ENCODE measurements around the gene SSC5D. TPM values are rescaled to one million over a fixed set of nuclear protein-coding genes. Genes with fewer than 3 reads are reported as not detected.

The SSC5D gene
- total and polyA plus RNA-seq, 9 of the 15 experiments (the other 6 are each of a cell fraction or from before 2014, with no cell fraction given) = 0.04 to 0.71 (median 0.14) TPM; not detected in 2

- TF ChIP-seq MBD2 (IDR thresholded peaks at IDR 0.05; ENCODE audit: borderline replicate concordance, low read depth) (peak; percentile 98), MLX (CRISPR knock-in tag; conservative IDR thresholded peaks at IDR 0.05) (no peak), SAP30 (IDR thresholded peaks at IDR 0.05; ENCODE audit: borderline replicate concordance, insufficient read depth, low read depth, low read length, poor library complexity, severe bottlenecking) (peak; percentile 67), YBX1 (IDR thresholded peaks at IDR 0.05) (no peak), SMAD2 (IDR thresholded peaks at IDR 0.05; ENCODE audit: low read depth, low read length) (no peak), DDX20 (tag; IDR thresholded peaks at IDR 0.05; ENCODE audit: low read depth) (no peak), DPF2 (IDR thresholded peaks at IDR 0.05) (peak; percentile 37; the same call in 1 of the 2 replicates), SP2 (IDR thresholded peaks at IDR 0.05; ENCODE audit: extremely low read depth, low read depth, low read length, poor library complexity, severe bottlenecking) (peak; percentile 79), CBX5 (IDR thresholded peaks at IDR 0.05; ENCODE audit: borderline replicate concordance, low read depth) (no peak), PURB (CRISPR knock-in tag; IDR thresholded peaks at IDR 0.05; ENCODE audit: low read depth) (no peak), BACH1 (tag; IDR thresholded peaks at IDR 0.05) (no peak), KHSRP (IDR thresholded peaks at IDR 0.05) (no peak), HNRNPL (IDR thresholded peaks at IDR 0.05; ENCODE audit: low read depth, low read length) (no peak), STAT5A (IDR thresholded peaks at IDR 0.05; ENCODE audit: borderline replicate concordance, low read length) (no peak), KLF6 (CRISPR knock-in tag; IDR thresholded peaks at IDR 0.05; ENCODE audit: borderline replicate concordance) (no peak), ZNF639 (CRISPR knock-in tag; conservative IDR thresholded peaks at IDR 0.05 in 1 of 2, IDR thresholded peaks at IDR 0.05 in 1 of 2) (peak; percentile 25 to 68; a peak in 1 of 4 replicates), NR4A1 (CRISPR knock-in tag; IDR thresholded peaks at IDR 0.05) (peak; percentile 34; the same call in 1 of the 2 replicates), NR4A1 (tag; IDR thresholded peaks at IDR 0.05) (0 out of 2 replicates have a peak, but pooled peaks have one; percentile 41), TCF7L2 (IDR thresholded peaks at IDR 0.05; ENCODE audit: low read depth, low read length) (no peak), NRF1 (conservative IDR thresholded peaks at IDR 0.05 in 1 of 2, IDR thresholded peaks at IDR 0.05 in 1 of 2) (peak; percentile 84 to 87), MYBL2 (IDR thresholded peaks at IDR 0.05; ENCODE audit: low read depth) (no peak), MYBL2 (CRISPR knock-in tag; IDR thresholded peaks at IDR 0.05; ENCODE audit: borderline replicate concordance) (no peak)
Measured at GRCh38 chr19:55461259-55461973, 26.8 kb upstream of the SSC5D start, which contains the start of gene ISOC2 (continued).
